ENCODE results near the gene RPN1. TPM values are rescaled to one million over a fixed set of nuclear protein-coding genes. Genes with fewer than 3 reads are reported as not detected.

Gene RPN1
- total RNA-seq, result 332 and 616 TPM in 2 replicates

GRCh38 chr3:128650096-128651050, at the start of gene RPN1:
Gene RPN1 (minus strand): TSS chr3:128650818. CDS start chr3:128650800, 18 bp downstream.

Other genes starting within 250 kb of the RPN1 start
- gene DNAJB8, start 183.9 kb downstream of the RPN1 start, total RNA-seq, result not detected in 2 replicates
- gene GATA2, start 157.6 kb downstream of the RPN1 start, total RNA-seq, result not detected in 2 replicates
- 44.1 and 86.7 TPM in 2 replicates for gene RAB7A, start 75.4 kb upstream of the RPN1 start, total RNA-seq
- gene ACAD9, start 228.8 kb upstream of the RPN1 start, total RNA-seq, result 19.8 and 36.2 TPM in 2 replicates

All from nasal cavity respiratory epithelium epithelial cell of viscerocranial mucosa (primary cell).